Measurements from ENCODE around the gene CYP4F8. TPM values are rescaled to one million over a fixed set of nuclear protein-coding genes. Genes with fewer than 3 reads are reported as not detected.

CYP4F8 gene
- total RNA-seq, 4 donors from 2014 or later, result not detected

GRCh38 chr19:15621801-15622200, 6.8 kb downstream of the CYP4F8 start:
- intact Hi-C loops (cut with DNase I; ENCODE audit: low total_unique reads), result no loop called here
- H3K36me3 ChIP-seq, result no peaks in the 10 kb centered on the region
- no peak overlapping the region for H3K4me3 ChIP-seq
- H3K9me3 ChIP-seq, result no peaks in the 10 kb centered on the region
- no peak overlapping the region for H3K27ac ChIP-seq
- DNase-seq, result no peak
- no peaks in the 10 kb centered on the region for H3K4me1 ChIP-seq
- in situ Hi-C loops (cut with MboI; ENCODE audit: low sequenced_read_pairs in 4 of 4), result loop anchor here in 2 of 4 donors (10.0 to 25.0 kb wide), 2 partner anchors 253 to 540 kb away; partner anchors contain the start of gene CIB3 (in 1 of the 2)
- TF ChIP-seq POLR2A (IDR thresholded peaks at IDR 0.05) (no peak), CTCF (IDR thresholded peaks at IDR 0.05 in 4 of 5, conservative IDR thresholded peaks at IDR 0.05 in 1 of 5) (no peak)
- no peaks in the 10 kb centered on the region for H3K27me3 ChIP-seq
- ATAC-seq, result no peak

- Histone ChIP-seq H3K27ac (no peak overlapping the region), H3K27me3 (no peaks in the 10 kb centered on the region), H3K36me3 (no peaks in the 10 kb centered on the region), H3K9me3 (no peaks in the 10 kb centered on the region), H3K4me3 (no peak overlapping the region), H3K4me1 (no peaks in the 10 kb centered on the region)
- ATAC-seq (no peak), DNase-seq (no peak)
- TF ChIP-seq POLR2A (IDR thresholded peaks at IDR 0.05), result no peak
- no peak for TF ChIP-seq CTCF (IDR thresholded peaks at IDR 0.05 in 4 of 5, conservative IDR thresholded peaks at IDR 0.05 in 1 of 5)
- in situ Hi-C loops (cut with MboI; ENCODE audit: low sequenced_read_pairs in 4 of 4), result loop anchor here in 2 of 4 donors (10.0 to 25.0 kb wide), 2 partner anchors 252 to 539 kb away; partner anchors contain the start of gene CIB3 (in 1 of the 2)
- intact Hi-C loops (cut with DNase I; ENCODE audit: low total_unique reads), result no loop called here
Measured at GRCh38 chr19:15622991-15623390, 8.0 kb downstream of the CYP4F8 start.

GRCh38 chr19:15623711-15624318, 8.8 kb downstream of the CYP4F8 start:
- in situ Hi-C loops (cut with MboI; ENCODE audit: low sequenced_read_pairs in 4 of 4) (loop anchor here in 2 of 4 donors (10.0 to 25.0 kb wide), 2 partner anchors 251 to 538 kb away; partner anchors contain the start of gene CIB3 (in 1 of the 2)), intact Hi-C loops (cut with DNase I; ENCODE audit: low total_unique reads) (no loop called here)
- no peaks in the 10 kb centered on the region for H3K36me3 ChIP-seq
- peaks cover 0 to 5% (median 2%) of the 10 kb centered on the region in 3 donors for H3K27me3 ChIP-seq
- no peak overlapping the region for H3K4me3 ChIP-seq
- DNase-seq, result no peak
- H3K4me1 ChIP-seq, result no peaks in the 10 kb centered on the region
- no peak for TF ChIP-seq CTCF (IDR thresholded peaks at IDR 0.05 in 4 of 5, conservative IDR thresholded peaks at IDR 0.05 in 1 of 5)
- no peak for TF ChIP-seq POLR2A (IDR thresholded peaks at IDR 0.05)
- H3K27ac ChIP-seq, result no peak overlapping the region
- no peaks in the 10 kb centered on the region for H3K9me3 ChIP-seq
- ATAC-seq, result no peak

- no peak for ATAC-seq
- no peak for DNase-seq
- Histone ChIP-seq H3K36me3 (no peaks in the 10 kb centered on the region), H3K4me1 (no peaks in the 10 kb centered on the region), H3K4me3 (no peak overlapping the region), H3K27ac (no peak overlapping the region), H3K9me3 (no peaks in the 10 kb centered on the region), H3K27me3 (peaks cover 0 to 13% (median 5%) of the 10 kb centered on the region in 3 donors)
- in situ Hi-C loops (cut with MboI; ENCODE audit: low sequenced_read_pairs in 4 of 4), result loop anchor here in 1 of 4 donors (10.0 kb wide), 1 partner anchor 246 kb away; no protein-coding TSS in a partner anchor
- TF ChIP-seq POLR2A (IDR thresholded peaks at IDR 0.05) (no peak), CTCF (IDR thresholded peaks at IDR 0.05 in 4 of 5, conservative IDR thresholded peaks at IDR 0.05 in 1 of 5) (no peak)
- intact Hi-C loops (cut with DNase I; ENCODE audit: low total_unique reads), result loop anchor here (2.0 kb wide), 1 partner anchor 554 kb away; no protein-coding TSS in a partner anchor
Measured at GRCh38 chr19:15628236-15629002, 13.4 kb downstream of the CYP4F8 start.

All from gastrocnemius medialis (tissue), 4 donors.